GM12878 (cell line): ENCODE measurements around the gene TRMT10C. TPM values are rescaled to one million over a fixed set of nuclear protein-coding genes. Genes with fewer than 3 reads are reported as not detected.

Experiments used
- ATAC-seq: fragments of 200-7000 bp; cut with Tn5 transposase; 3 replicates; pipeline ENCODE4 v1.9.1; 2020; ENCODE audit warnings: mild to moderate bottlenecking, moderate library complexity
- BruUV-seq: library from RNA; stranded (reverse); fragments of 400-500 nt; replicated peaks from 2 replicates; lab custom pipeline; 2021; lab: Mats Ljungman, UMichigan
- CTCF ChIA-PET: fragments of 300-600 bp; sonication (Branson Sonifier 250); formaldehyde crosslinking; extraction: SDS; loops from one replicate; lab custom pipeline; 2021; ENCODE audit warnings: inconsistent platforms; lab: Yijun Ruan, JAX
- POLR2A ChIA-PET: fragments of 350-600 bp; formaldehyde crosslinking; extraction: SDS; loops from one replicate; lab custom pipeline; 2021; ENCODE audit warnings: inconsistent platforms; lab: Charles Lee
- RAD21 ChIA-PET: fragments of 300-600 bp; sonication (Branson Sonifier 250); formaldehyde crosslinking; loops from one replicate; lab custom pipeline; 2023; ENCODE audit warnings: antibody characterized with exemption; ENCODE audit not compliant: unreplicated experiment; lab: Charles Lee
- SMC1A ChIA-PET: fragments of 300-600 bp; sonication (Branson Sonifier 250); formaldehyde crosslinking; loops from one replicate; lab custom pipeline; 2023; ENCODE audit not compliant: unreplicated experiment, uncharacterized antibody; lab: Charles Lee
- DNase-seq: peaks from one replicate; pipeline ENCODE4 v3.0.0-alpha.2; 2011; ENCODE audit warnings: low read depth, low spot score
- FAIRE-seq: peaks from 3 replicates; lab custom pipeline; 2011; peaks lifted over from hg19 to GRCh38; lab: Jason Lieb, UNC
- H2AFZ ChIP-seq: 2 replicates; pipeline ENCODE4 v1.6.0; 2011; ENCODE audit warnings: low read depth, low read length, control low read depth; ENCODE audit not compliant: control insufficient read depth
- H3K27ac ChIP-seq: 2 replicates; pipeline ENCODE4 v1.5.1; 2011; ENCODE audit warnings: control low read depth; ENCODE audit not compliant: control insufficient read depth, insufficient read depth
- H3K27me3 ChIP-seq, 2 experiments: replicated peaks in 1 of 2; 2 replicates each; pipeline versions ENCODE4 v1.6.0 to v1.6.1; 2011; ENCODE audit warnings: low read length in 1 of 2; ENCODE audit not compliant: control insufficient read depth in 2 of 2, insufficient read depth in 2 of 2
- H3K36me3 ChIP-seq, 2 experiments: 2 replicates each; pipeline ENCODE4 v1.5.1; 2011; ENCODE audit warnings: low read length in 1 of 2; ENCODE audit not compliant: control insufficient read depth in 2 of 2, insufficient read depth in 2 of 2
- H3K4me1 ChIP-seq: 2 replicates; pipeline ENCODE4 v1.6.1; 2011; ENCODE audit warnings: mild to moderate bottlenecking, low read length, moderate library complexity, mixed read lengths; ENCODE audit not compliant: control insufficient read depth, insufficient read depth
- H3K4me2 ChIP-seq: 2 replicates; pipeline ENCODE4 v1.6.0; 2011; ENCODE audit warnings: control low read depth; ENCODE audit not compliant: control insufficient read depth, insufficient read depth
- H3K4me3 ChIP-seq: fragments of 200-600 bp; sonication (generic); 2 replicates; pipeline ENCODE4 v1.5.1; 2016
- H3K79me2 ChIP-seq: 2 replicates; pipeline ENCODE4 v1.6.0; 2011; ENCODE audit warnings: low read length; ENCODE audit not compliant: control insufficient read depth, insufficient read depth
- H3K9ac ChIP-seq: 2 replicates; pipeline ENCODE4 v1.8.0; 2011; ENCODE audit warnings: low read length, control low read depth, mixed read lengths; ENCODE audit not compliant: control insufficient read depth, insufficient read depth
- H3K9me3 ChIP-seq: replicated peaks from 3 replicates; pipeline ENCODE4 v1.5.1; 2011; ENCODE audit warnings: mild to moderate bottlenecking, low read length; ENCODE audit not compliant: control insufficient read depth, insufficient read depth
- H4K20me1 ChIP-seq: 2 replicates; pipeline ENCODE4 v1.6.0; 2011; ENCODE audit not compliant: control insufficient read depth, insufficient read depth
- CREB1 ChIP-seq: IDR thresholded peaks from 2 replicates; pipeline ENCODE4 v1.6.1; 2012; ENCODE audit warnings: low read depth, mild to moderate bottlenecking, inconsistent platforms
- CUX1 ChIP-seq: IDR thresholded peaks from 2 replicates; pipeline ENCODE4 v1.6.1; 2012; ENCODE audit warnings: improper control_type of control experiment, low read depth, low read length; ENCODE audit not compliant: insufficient replicate concordance
- KAT2A ChIP-seq: conservative IDR thresholded peaks from 2 replicates; pipeline ENCODE4 v1.6.1; 2011; ENCODE audit warnings: low read depth, low read length; ENCODE audit not compliant: control insufficient read depth
- NBN ChIP-seq: fragments of 450-650 bp; IDR thresholded peaks from 2 replicates; pipeline ENCODE4 v1.6.1; 2016
- POLR2AphosphoS2 ChIP-seq: IDR thresholded peaks from 2 replicates; pipeline ENCODE4 v1.6.1; 2011; ENCODE audit warnings: low read depth, mild to moderate bottlenecking, low read length, improper control_type of control experiment, moderate library complexity
- PRDM15 ChIP-seq: fragments of 450-650 bp; formaldehyde crosslinking; IDR thresholded peaks from 2 replicates; pipeline ENCODE4 v1.4.0; 2020; ENCODE audit warnings: mild to moderate bottlenecking, moderate library complexity
- RELB ChIP-seq: fragments of 450-650 bp; IDR thresholded peaks from 2 replicates; pipeline ENCODE4 v1.6.1; 2017; ENCODE audit warnings: low read depth, mild to moderate bottlenecking, moderate library complexity
- RUNX3 ChIP-seq: IDR thresholded peaks from 2 replicates; pipeline ENCODE4 v1.6.1; 2012; ENCODE audit warnings: low read length, inconsistent platforms
- SUPT20H ChIP-seq: IDR thresholded peaks from 2 replicates; pipeline ENCODE4 v1.6.1; 2011; ENCODE audit warnings: low read depth, mild to moderate bottlenecking, low read length, moderate library complexity, borderline replicate concordance; ENCODE audit not compliant: control insufficient read depth
- SUZ12 ChIP-seq: fragments of 200-600 bp; sonication (generic); IDR thresholded peaks from one replicate; pipeline ENCODE4 v1.6.1; 2018; ENCODE audit warnings: antibody characterized with exemption, mild to moderate bottlenecking; ENCODE audit not compliant: unreplicated experiment
- ZNF24 ChIP-seq: fragments of 450-650 bp; IDR thresholded peaks from 2 replicates; pipeline ENCODE4 v1.6.1; 2017; ENCODE audit warnings: antibody characterized with exemption, mild to moderate bottlenecking
- ZNF622 ChIP-seq: fragments of 450-650 bp; IDR thresholded peaks from 2 replicates; pipeline ENCODE4 v1.6.1; 2017; ENCODE audit warnings: mild to moderate bottlenecking, inconsistent platforms
- WGBS: methylation state at CpG from one replicate; pipeline ENCODE4 v1.1.6; 2016; ENCODE audit warnings: low lambda C conversion rate; ENCODE audit not compliant: insufficient replicate concordance, insufficient coverage; ENCODE audit errors: missing lambda C conversion rate; 5-methylcytosine and 5-hydroxymethylcytosine counted together
- in situ Hi-C: fragments of 300-500 bp; cut with MboI; formaldehyde crosslinking; loops from 9 replicates; pipeline ENCODE4 v1.14.3; 2018; ENCODE audit warnings: mixed read lengths
- intact Hi-C: fragments of 100-400 bp; cut with micrococcal nuclease; formaldehyde crosslinking; loops from one replicate; pipeline ENCODE4 v1.14.2; 2022; ENCODE audit not compliant: unreplicated experiment
- polyA plus RNA-seq, 11 experiments: library from polyadenylated mRNA; depleted of rRNA in 4 of 11; unstranded in 6 of 11; stranded (reverse) in 5 of 11; fragments of >200 nt; fragmentation: Nextera tagmentation in 4 of 11; fragmentation: Illumina TruSeq in 1 of 11; extraction: Ambion mirVana in 4 of 11; extraction: Trizol in 1 of 11; gene quantifications; 1 replicate in 1 of 11; 2 replicates in 10 of 11; pipeline versions ENCODE4 v1.2.1 to v1.2.3, GENCODE V29; 2011 to 2016; ENCODE audit warnings: inconsistent platforms in 2 of 11, missing spikeins in 2 of 11, low read depth in 1 of 11
- total RNA-seq, 4 experiments: library from RNA; depleted of rRNA in 3 of 4; stranded (reverse); fragments of >200 nt in 3 of 4; fragmentation: Illumina TruSeq in 1 of 4; extraction: Trizol in 1 of 4; gene quantifications; 2 replicates each; pipeline versions ENCODE4 v1.2.1 to v1.2.3, GENCODE V29; 2013 to 2021

The TRMT10C gene
- total and polyA plus RNA-seq, 10 of the 15 experiments (the other 5 are each of a cell fraction or from before 2014, with no cell fraction given), result 33.0 to 82.1 (median 47.1) TPM

- TF ChIP-seq PRDM15 (CRISPR knock-in tag) (no peak), CREB1 (no peak)
- TF ChIP-seq, all 136 proteins: peak for 0
These were observed 31.0 kb upstream of the TRMT10C start (continued) for GRCh38 chr3:101530686-101531047.

GRCh38 chr3:101531473-101532086 lies 30.1 kb upstream of the TRMT10C start:
- RAD21 ChIA-PET, result no interaction called here
- in situ Hi-C loops, result no loop called here
- no peak overlapping the region for H3K27ac ChIP-seq
- no TSS peak for BruUV-seq
- POLR2A ChIA-PET, result no interaction called here
- no peak for DNase-seq
- no peak overlapping the region for H3K4me2 ChIP-seq
- SMC1A ChIA-PET, result no interaction called here
- no peak for ATAC-seq
- H3K9ac ChIP-seq, result no peak overlapping the region
- H3K9me3 ChIP-seq, result no peaks in the 10 kb centered on the region
- no peaks in the 10 kb centered on the region for H3K4me1 ChIP-seq
- H3K4me3 ChIP-seq, result no peak overlapping the region
- H4K20me1 ChIP-seq, result no peaks in the 10 kb centered on the region
- no peaks in the 10 kb centered on the region for H3K27me3 ChIP-seq
- H2AFZ ChIP-seq, result no peak overlapping the region
- H3K79me2 ChIP-seq, result no peaks in the 10 kb centered on the region
- FAIRE-seq, result no peak
- intact Hi-C loops, result no loop called here
- CTCF ChIA-PET, result no interaction called here
- no peaks in the 10 kb centered on the region for H3K36me3 ChIP-seq
- WGBS, result 25% methylated on average over 2 of the region's 2 CpGs
- TF ChIP-seq ZNF24, result no peak
- TF ChIP-seq POLR2AphosphoS2, result no peak
- TF ChIP-seq SUPT20H, result no peak
- TF ChIP-seq RUNX3, result no peak
- TF ChIP-seq KAT2A, result no peak
- no peak for TF ChIP-seq RELB
- TF ChIP-seq SUZ12, result no peak
- no peak for TF ChIP-seq CUX1
- no peak for TF ChIP-seq NBN
- TF ChIP-seq ZNF622, result no peak
- TF ChIP-seq, all 136 proteins: peak for 0
